Tibial artery (tissue), 4 donors: ENCODE results near the gene HNRNPA0.

Experiments used
- DNase-seq, 2 donors: peaks; one replicate each; pipeline ENCODE4 v3.0.0-alpha.2; 2019
- H3K27ac ChIP-seq, 2 donors: fragments of 200-600 bp; sonication (generic) in 1 of 2; 1 replicate in 1 of 2; 2 replicates in 1 of 2; pipeline ENCODE4 v1.5.1; 2018 to 2019; ENCODE audit warnings: mild to moderate bottlenecking in 1 of 2
- H3K27me3 ChIP-seq, 2 donors: fragments of 200-600 bp; sonication (generic) in 1 of 2; one replicate each; pipeline versions ENCODE4 v1.5.1 to v1.6.0; 2016 to 2019
- H3K36me3 ChIP-seq, 3 donors: fragments of 200-600 bp; sonication (generic) in 2 of 3; one replicate each; pipeline ENCODE4 v1.5.1; 2016 to 2019; ENCODE audit warnings: mild to moderate bottlenecking in 2 of 3
- H3K4me1 ChIP-seq, 4 donors: fragments of 200-600 bp; sonication (generic) in 2 of 4; 1 replicate in 3 of 4; 2 replicates in 1 of 4; pipeline ENCODE4 v1.5.1; 2016 to 2019
- H3K4me3 ChIP-seq, 2 donors: fragments of 200-600 bp; sonication (generic) in 1 of 2; 1 replicate in 1 of 2; 2 replicates in 1 of 2; pipeline ENCODE4 v1.5.1; 2018 to 2019; ENCODE audit warnings: mild to moderate bottlenecking in 2 of 2
- H3K9me3 ChIP-seq, 3 donors: fragments of 200-600 bp; sonication (generic) in 1 of 3; one replicate each; pipeline ENCODE4 v1.5.1; 2016 to 2019
- intact Hi-C: fragments of 100-400 bp; cut with DNase I; formaldehyde crosslinking; loops from one replicate; pipeline ENCODE4 v1.15.0; 2023; ENCODE audit warnings: low total_unique reads
- TF ChIP-seq, protein P1 (sequence below), 2 experiments: fragments of 200-600 bp in 1 of 2; fragments of 450-650 bp in 1 of 2; IDR thresholded peaks; one replicate each; pipeline ENCODE4 v1.5.1; 2017 to 2019; ENCODE audit warnings: antibody characterized with exemption in 2 of 2, mild to moderate bottlenecking in 1 of 2, moderate library complexity in 1 of 2

HNRNPA0 gene

DNA sequence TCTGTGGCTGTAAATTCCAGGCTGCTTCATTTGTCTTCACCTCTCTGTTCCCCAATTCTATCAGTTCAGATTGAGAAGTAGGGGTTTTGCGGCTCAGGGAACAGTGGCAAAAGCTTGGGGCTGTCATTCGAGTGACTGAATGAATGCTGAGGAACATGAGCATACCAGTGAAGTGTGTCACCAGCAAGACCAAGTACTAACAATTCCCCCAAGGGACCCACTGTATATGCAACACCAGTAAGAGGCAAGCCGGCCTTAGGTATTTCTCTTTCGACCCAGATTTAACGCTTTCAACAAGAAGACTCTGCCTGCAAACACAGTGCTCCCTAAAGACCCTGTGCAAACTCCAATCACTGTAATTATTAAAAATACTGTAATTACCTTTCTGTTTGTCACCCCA is 44.1 kb downstream of the HNRNPA0 start:
- TF ChIP-seq, protein P1, sequence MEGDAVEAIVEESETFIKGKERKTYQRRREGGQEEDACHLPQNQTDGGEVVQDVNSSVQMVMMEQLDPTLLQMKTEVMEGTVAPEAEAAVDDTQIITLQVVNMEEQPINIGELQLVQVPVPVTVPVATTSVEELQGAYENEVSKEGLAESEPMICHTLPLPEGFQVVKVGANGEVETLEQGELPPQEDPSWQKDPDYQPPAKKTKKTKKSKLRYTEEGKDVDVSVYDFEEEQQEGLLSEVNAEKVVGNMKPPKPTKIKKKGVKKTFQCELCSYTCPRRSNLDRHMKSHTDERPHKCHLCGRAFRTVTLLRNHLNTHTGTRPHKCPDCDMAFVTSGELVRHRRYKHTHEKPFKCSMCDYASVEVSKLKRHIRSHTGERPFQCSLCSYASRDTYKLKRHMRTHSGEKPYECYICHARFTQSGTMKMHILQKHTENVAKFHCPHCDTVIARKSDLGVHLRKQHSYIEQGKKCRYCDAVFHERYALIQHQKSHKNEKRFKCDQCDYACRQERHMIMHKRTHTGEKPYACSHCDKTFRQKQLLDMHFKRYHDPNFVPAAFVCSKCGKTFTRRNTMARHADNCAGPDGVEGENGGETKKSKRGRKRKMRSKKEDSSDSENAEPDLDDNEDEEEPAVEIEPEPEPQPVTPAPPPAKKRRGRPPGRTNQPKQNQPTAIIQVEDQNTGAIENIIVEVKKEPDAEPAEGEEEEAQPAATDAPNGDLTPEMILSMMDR (IDR thresholded peaks at IDR 0.05) = no peak
- Histone ChIP-seq H3K27me3 (no peaks in the 10 kb centered on the region), H3K27ac (no peak overlapping the region), H3K9me3 (peaks cover 0 to 9% (median 0%) of the 10 kb centered on the region in 3 donors), H3K4me1 (peaks cover 0 to 40% (median 5%) of the 10 kb centered on the region in 4 donors), H3K36me3 (no peaks in the 10 kb centered on the region), H3K4me3 (no peak overlapping the region)
- intact Hi-C loops = no loop called here
- no peak for DNase-seq

- intact Hi-C loops = no loop called here
- no peak for DNase-seq
- no peaks in the 10 kb centered on the region for H3K27me3 ChIP-seq
- TF ChIP-seq, protein P1 (IDR thresholded peaks at IDR 0.05) = no peak
- no peak overlapping the region for H3K27ac ChIP-seq
- peaks cover 0 to 9% (median 0%) of the 10 kb centered on the region in 3 donors for H3K9me3 ChIP-seq
- H3K36me3 ChIP-seq = no peaks in the 10 kb centered on the region
- H3K4me1 ChIP-seq = peaks cover 0 to 32% (median 5%) of the 10 kb centered on the region in 4 donors
- H3K4me3 ChIP-seq = no peak overlapping the region
These were observed 45.2 kb downstream of the HNRNPA0 start for GRCh38 chr5:137708796-137709559.

- H3K4me3 ChIP-seq = no peak overlapping the region
- TF ChIP-seq, protein P1 (IDR thresholded peaks at IDR 0.05) = no peak
- H3K27ac ChIP-seq = no peak overlapping the region
- H3K4me1 ChIP-seq = peaks cover 0 to 32% (median 5%) of the 10 kb centered on the region in 4 donors
- peaks cover 0 to 2% (median 0%) of the 10 kb centered on the region in 3 donors for H3K9me3 ChIP-seq
- intact Hi-C loops = no loop called here
- DNase-seq = no peak
- no peaks in the 10 kb centered on the region for H3K36me3 ChIP-seq
- no peaks in the 10 kb centered on the region for H3K27me3 ChIP-seq
These were observed 46.1 kb downstream of the HNRNPA0 start for GRCh38 chr5:137708062-137708461.

- no peak overlapping the region for H3K4me3 ChIP-seq
- DNase-seq = no peak
- no peaks in the 10 kb centered on the region for H3K9me3 ChIP-seq
- peaks cover 0 to 32% (median 5%) of the 10 kb centered on the region in 4 donors for H3K4me1 ChIP-seq
- TF ChIP-seq, protein P1 (IDR thresholded peaks at IDR 0.05) = no peak
- no peaks in the 10 kb centered on the region for H3K27me3 ChIP-seq
- intact Hi-C loops = no loop called here
- H3K27ac ChIP-seq = no peak overlapping the region
- no peaks in the 10 kb centered on the region for H3K36me3 ChIP-seq
These were observed 47.3 kb downstream of the HNRNPA0 start for GRCh38 chr5:137706841-137707240.

DNA sequence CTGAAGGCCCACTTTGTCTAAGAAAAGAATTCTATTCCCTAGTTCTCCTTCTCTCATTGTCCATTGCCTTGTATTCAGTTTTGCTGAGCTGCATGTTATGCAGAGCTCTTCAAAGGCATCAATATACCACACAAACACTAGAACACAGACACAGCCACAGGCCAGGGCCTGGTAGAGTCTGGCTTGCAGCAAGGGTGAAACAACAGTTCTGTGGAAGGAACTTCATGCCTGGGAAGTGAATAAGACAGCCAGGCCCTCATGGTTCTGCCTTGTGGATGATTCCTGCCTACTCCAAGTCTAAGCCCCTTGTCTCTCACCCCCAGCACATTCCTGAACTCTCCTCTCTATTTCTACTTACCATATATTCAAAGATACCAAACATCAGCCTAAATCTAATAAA is 49.1 kb downstream of the HNRNPA0 start:
- intact Hi-C loops = no loop called here
- Histone ChIP-seq H3K36me3 (no peaks in the 10 kb centered on the region), H3K27ac (no peak overlapping the region), H3K4me1 (peaks cover 0 to 22% (median 5%) of the 10 kb centered on the region in 4 donors), H3K9me3 (no peaks in the 10 kb centered on the region), H3K4me3 (no peak overlapping the region), H3K27me3 (no peaks in the 10 kb centered on the region)
- TF ChIP-seq, protein P1 (IDR thresholded peaks at IDR 0.05) = no peak
- DNase-seq = no peak
